WTC11 (cell line): ENCODE results near the gene ANGEL1. TPM values are rescaled to one million over a fixed set of nuclear protein-coding genes. Genes with fewer than 3 reads are reported as not detected.

ENCODE experiments used
- ATAC-seq: fragments of 200-7000 bp; cut with Tn5 transposase; 2 replicates; pipeline ENCODE4 v1.10.0; 2021; ENCODE audit warnings: mild to moderate bottlenecking, moderate library complexity
- CTCF ChIA-PET: fragments of 300-600 bp; sonication (Branson Sonifier 250); formaldehyde crosslinking; loops from one replicate; lab custom pipeline; 2021; ENCODE audit warnings: antibody characterized with exemption; lab: Charles Lee
- POLR2A ChIA-PET: fragments of 350-600 bp; sonication (Branson Sonifier 250); formaldehyde crosslinking; loops from one replicate; lab custom pipeline; 2021; ENCODE audit warnings: antibody characterized with exemption; lab: Charles Lee
- DNase-seq: peaks from one replicate; pipeline ENCODE4 v3.0.0; 2021; ENCODE audit warnings: low spot score
- H3K27ac Mint-ChIP-seq: 2 replicates; pipeline ENCODE4 v1.8.0; 2021; ENCODE audit warnings: mixed read lengths
- H3K27me3 Mint-ChIP-seq: 2 replicates; pipeline ENCODE4 v1.8.0; 2021; ENCODE audit warnings: low read depth, mild to moderate bottlenecking, moderate library complexity, mixed read lengths
- H3K36me3 Mint-ChIP-seq: 2 replicates; pipeline ENCODE4 v1.8.0; 2021; ENCODE audit warnings: mixed read lengths
- H3K4me1 Mint-ChIP-seq: 2 replicates; pipeline ENCODE4 v1.8.0; 2022; ENCODE audit warnings: mixed read lengths
- H3K4me3 Mint-ChIP-seq: 2 replicates; pipeline ENCODE4 v1.8.0; 2021; ENCODE audit warnings: mild to moderate bottlenecking, moderate library complexity, mixed read lengths
- H3K9me3 Mint-ChIP-seq: 2 replicates; pipeline ENCODE4 v1.8.0; 2021; ENCODE audit warnings: mixed read lengths
- FOXK1 ChIP-seq: sonication (generic); formaldehyde crosslinking; IDR thresholded peaks from 2 replicates; pipeline ENCODE4 v1.8.0; 2022; ENCODE audit warnings: mild to moderate bottlenecking, moderate library complexity, missing genetic modification reagents
- MYBL2 ChIP-seq: sonication (generic); formaldehyde crosslinking; IDR thresholded peaks from 2 replicates; pipeline ENCODE4 v1.8.1; 2023; ENCODE audit warnings: mild to moderate bottlenecking, moderate library complexity, missing genetic modification reagents
- RORB ChIP-seq: fragments of 250-450 bp; sonication (Bioruptor Pico); IDR thresholded peaks from 2 replicates; pipeline ENCODE4 v1.9.0; 2021; ENCODE audit warnings: mild to moderate bottlenecking
- SMAD4 ChIP-seq: sonication (generic); formaldehyde crosslinking; IDR thresholded peaks from 2 replicates; pipeline ENCODE4 v1.8.0; 2022; ENCODE audit warnings: mild to moderate bottlenecking, missing genetic modification reagents
- TEAD1 ChIP-seq: sonication (generic); formaldehyde crosslinking; IDR thresholded peaks from 2 replicates; pipeline ENCODE4 v1.8.0; 2022; ENCODE audit warnings: mild to moderate bottlenecking, missing genetic modification reagents
- ZNF423 ChIP-seq: fragments of 250-450 bp; sonication (Bioruptor Pico); IDR thresholded peaks from 2 replicates; pipeline ENCODE4 v2.1.2; 2022; ENCODE audit warnings: mild to moderate bottlenecking, moderate library complexity
- total RNA-seq: library from RNA; stranded (reverse); gene quantifications from 3 replicates; pipeline ENCODE4 v1.2.3, GENCODE V29; 2021
- TF ChIP-seq, protein P1 (sequence below): sonication (generic); formaldehyde crosslinking; IDR thresholded peaks from 2 replicates; pipeline ENCODE4 v1.8.1; 2023; ENCODE audit warnings: mild to moderate bottlenecking, missing genetic modification reagents, borderline replicate concordance
- TF ChIP-seq, protein P2 (sequence below): sonication (generic); formaldehyde crosslinking; IDR thresholded peaks from 2 replicates; pipeline ENCODE4 v1.8.0; 2022; ENCODE audit warnings: mild to moderate bottlenecking, missing genetic modification reagents
- TF ChIP-seq, protein P3 (sequence below): sonication (generic); formaldehyde crosslinking; IDR thresholded peaks from 2 replicates; pipeline ENCODE4 v1.8.1; 2022; ENCODE audit warnings: mild to moderate bottlenecking, moderate library complexity, missing genetic modification reagents
- TF ChIP-seq, protein P4 (sequence below): fragments of 250-450 bp; sonication (Bioruptor Pico); IDR thresholded peaks from 2 replicates; pipeline ENCODE4 v1.9.0; 2021; ENCODE audit warnings: mild to moderate bottlenecking, borderline replicate concordance

The ANGEL1 gene
- total RNA-seq, 1 experiment from 2014 or later = 29.7 TPM

DNA sequence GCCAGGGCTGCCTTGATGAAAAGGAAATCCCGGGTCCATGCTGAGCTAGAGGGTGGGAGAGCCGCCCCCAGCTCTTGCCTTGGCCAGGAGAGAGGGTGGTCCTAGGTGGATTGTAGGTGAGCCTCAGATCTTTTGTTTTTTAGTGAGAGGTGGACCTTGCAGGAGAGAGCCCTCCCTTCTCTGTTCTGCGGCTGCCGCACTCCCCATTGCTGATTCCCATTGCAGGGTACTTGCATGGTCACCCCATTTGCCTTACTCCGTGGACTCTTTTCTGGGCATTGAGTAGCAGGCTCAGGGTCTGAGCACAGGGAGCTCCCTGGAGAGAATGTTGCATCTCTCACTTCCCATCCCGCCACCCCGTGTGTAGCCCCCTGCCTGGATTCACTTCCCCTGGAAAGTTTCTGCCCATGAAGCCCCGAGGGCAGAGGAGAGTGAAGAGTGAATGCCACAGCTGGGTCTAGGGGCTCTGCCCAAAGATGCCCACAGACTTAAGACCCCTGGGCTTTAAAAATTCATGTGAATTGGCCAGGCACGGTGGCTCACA lies 41.2 kb downstream of the ANGEL1 start:
- no peak overlapping the region for H3K27ac Mint-ChIP-seq
- ATAC-seq = no peak
- H3K4me1 Mint-ChIP-seq = peaks cover 32% of the 10 kb centered on the region
- no peaks in the 10 kb centered on the region; the same call in none of the 2 replicates for H3K27me3 Mint-ChIP-seq
- DNase-seq = no peak
- TF ChIP-seq, protein P1, sequence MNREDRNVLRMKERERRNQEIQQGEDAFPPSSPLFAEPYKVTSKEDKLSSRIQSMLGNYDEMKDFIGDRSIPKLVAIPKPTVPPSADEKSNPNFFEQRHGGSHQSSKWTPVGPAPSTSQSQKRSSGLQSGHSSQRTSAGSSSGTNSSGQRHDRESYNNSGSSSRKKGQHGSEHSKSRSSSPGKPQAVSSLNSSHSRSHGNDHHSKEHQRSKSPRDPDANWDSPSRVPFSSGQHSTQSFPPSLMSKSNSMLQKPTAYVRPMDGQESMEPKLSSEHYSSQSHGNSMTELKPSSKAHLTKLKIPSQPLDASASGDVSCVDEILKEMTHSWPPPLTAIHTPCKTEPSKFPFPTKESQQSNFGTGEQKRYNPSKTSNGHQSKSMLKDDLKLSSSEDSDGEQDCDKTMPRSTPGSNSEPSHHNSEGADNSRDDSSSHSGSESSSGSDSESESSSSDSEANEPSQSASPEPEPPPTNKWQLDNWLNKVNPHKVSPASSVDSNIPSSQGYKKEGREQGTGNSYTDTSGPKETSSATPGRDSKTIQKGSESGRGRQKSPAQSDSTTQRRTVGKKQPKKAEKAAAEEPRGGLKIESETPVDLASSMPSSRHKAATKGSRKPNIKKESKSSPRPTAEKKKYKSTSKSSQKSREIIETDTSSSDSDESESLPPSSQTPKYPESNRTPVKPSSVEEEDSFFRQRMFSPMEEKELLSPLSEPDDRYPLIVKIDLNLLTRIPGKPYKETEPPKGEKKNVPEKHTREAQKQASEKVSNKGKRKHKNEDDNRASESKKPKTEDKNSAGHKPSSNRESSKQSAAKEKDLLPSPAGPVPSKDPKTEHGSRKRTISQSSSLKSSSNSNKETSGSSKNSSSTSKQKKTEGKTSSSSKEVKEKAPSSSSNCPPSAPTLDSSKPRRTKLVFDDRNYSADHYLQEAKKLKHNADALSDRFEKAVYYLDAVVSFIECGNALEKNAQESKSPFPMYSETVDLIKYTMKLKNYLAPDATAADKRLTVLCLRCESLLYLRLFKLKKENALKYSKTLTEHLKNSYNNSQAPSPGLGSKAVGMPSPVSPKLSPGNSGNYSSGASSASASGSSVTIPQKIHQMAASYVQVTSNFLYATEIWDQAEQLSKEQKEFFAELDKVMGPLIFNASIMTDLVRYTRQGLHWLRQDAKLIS (CRISPR knock-in tag) = no peak
- TF ChIP-seq, protein P2, sequence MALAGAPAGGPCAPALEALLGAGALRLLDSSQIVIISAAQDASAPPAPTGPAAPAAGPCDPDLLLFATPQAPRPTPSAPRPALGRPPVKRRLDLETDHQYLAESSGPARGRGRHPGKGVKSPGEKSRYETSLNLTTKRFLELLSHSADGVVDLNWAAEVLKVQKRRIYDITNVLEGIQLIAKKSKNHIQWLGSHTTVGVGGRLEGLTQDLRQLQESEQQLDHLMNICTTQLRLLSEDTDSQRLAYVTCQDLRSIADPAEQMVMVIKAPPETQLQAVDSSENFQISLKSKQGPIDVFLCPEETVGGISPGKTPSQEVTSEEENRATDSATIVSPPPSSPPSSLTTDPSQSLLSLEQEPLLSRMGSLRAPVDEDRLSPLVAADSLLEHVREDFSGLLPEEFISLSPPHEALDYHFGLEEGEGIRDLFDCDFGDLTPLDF (CRISPR knock-in tag) = no peak
- TF ChIP-seq TEAD1 (CRISPR knock-in tag) (no peak), SMAD4 (CRISPR knock-in tag) (no peak), FOXK1 (CRISPR knock-in tag) (no peak)
- TF ChIP-seq, protein P3, sequence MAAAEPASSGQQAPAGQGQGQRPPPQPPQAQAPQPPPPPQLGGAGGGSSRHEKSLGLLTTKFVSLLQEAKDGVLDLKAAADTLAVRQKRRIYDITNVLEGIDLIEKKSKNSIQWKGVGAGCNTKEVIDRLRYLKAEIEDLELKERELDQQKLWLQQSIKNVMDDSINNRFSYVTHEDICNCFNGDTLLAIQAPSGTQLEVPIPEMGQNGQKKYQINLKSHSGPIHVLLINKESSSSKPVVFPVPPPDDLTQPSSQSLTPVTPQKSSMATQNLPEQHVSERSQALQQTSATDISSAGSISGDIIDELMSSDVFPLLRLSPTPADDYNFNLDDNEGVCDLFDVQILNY (CRISPR knock-in tag) = no peak
- no peaks in the 10 kb centered on the region for H3K36me3 Mint-ChIP-seq
- no peak overlapping the region for H3K4me3 Mint-ChIP-seq
- ChIA-PET POLR2A (interaction anchor here (1.2 kb wide), 1 partner anchor 13 kb away, joined by 4 read pairs; no protein-coding TSS in a partner anchor), CTCF (interaction anchor here (0.8 to 4.4 kb wide), 4 partner anchors 9 to 455 kb away, joined by 4 to 46 read pairs (median 16); no protein-coding TSS in a partner anchor)
- H3K9me3 Mint-ChIP-seq = no peaks in the 10 kb centered on the region

DNA sequence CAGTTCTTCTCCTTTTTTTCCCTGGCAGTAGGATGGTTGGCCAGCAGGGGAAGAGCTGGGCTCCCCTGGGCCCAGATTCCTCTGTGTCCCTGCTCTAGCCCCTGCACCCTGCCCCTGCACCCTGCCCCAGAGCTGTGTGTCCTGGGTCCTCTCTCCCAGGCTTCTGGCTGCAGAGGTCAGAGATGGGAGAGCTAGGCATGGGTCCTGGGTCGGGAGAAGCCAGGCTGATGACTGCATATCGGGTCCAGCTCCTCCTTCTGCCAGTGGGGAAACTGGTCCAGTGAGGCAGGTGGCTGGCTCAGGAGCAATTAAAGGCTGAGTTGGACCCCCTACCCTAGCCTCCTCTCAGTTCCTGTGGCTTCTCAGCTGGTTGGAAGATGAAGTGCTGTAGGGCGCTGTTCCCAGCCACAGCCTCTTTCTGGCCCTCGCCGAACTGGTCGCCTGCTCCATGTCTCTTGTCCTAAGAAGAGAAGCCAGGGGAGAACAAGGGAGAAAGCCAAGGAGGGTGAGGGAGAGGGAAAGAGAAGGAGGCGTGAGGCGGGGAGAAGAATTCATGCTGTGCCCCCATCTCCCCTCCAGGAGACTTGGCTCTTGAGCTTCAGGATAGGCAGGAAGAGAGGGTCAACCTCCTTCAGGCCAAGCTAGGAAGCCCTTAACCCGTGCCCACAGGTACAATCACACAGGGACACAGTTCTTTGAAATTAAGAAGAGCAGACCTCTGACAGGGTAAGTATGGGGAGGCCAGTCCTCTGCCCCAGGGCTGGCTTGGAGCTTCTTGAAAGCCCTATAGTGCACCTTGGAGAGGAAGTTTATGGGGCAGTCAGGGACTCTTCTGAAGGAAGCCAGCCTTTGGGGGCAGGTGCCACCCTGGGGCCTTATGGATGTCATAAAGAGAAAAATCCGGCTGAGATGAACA lies 41.9 kb downstream of the ANGEL1 start:
- DNase-seq = no peak
- CTCF ChIA-PET = interaction anchor here (0.8 to 4.4 kb wide), 4 partner anchors 9 to 60 kb away, joined by 4 to 46 read pairs (median 16); partner anchors contain the start of gene VASH1
- Mint-ChIP-seq H3K27me3 (peaks cover 5% of the 10 kb centered on the region), H3K36me3 (no peaks in the 10 kb centered on the region), H3K27ac (no peak overlapping the region), H3K4me1 (peaks cover 30% of the 10 kb centered on the region), H3K9me3 (no peaks in the 10 kb centered on the region), H3K4me3 (no peak overlapping the region)
- POLR2A ChIA-PET = interaction anchor here (1.2 kb wide), 1 partner anchor 12 kb away, joined by 4 read pairs; no protein-coding TSS in a partner anchor
- no peak for ATAC-seq
- TF ChIP-seq, protein P4, sequence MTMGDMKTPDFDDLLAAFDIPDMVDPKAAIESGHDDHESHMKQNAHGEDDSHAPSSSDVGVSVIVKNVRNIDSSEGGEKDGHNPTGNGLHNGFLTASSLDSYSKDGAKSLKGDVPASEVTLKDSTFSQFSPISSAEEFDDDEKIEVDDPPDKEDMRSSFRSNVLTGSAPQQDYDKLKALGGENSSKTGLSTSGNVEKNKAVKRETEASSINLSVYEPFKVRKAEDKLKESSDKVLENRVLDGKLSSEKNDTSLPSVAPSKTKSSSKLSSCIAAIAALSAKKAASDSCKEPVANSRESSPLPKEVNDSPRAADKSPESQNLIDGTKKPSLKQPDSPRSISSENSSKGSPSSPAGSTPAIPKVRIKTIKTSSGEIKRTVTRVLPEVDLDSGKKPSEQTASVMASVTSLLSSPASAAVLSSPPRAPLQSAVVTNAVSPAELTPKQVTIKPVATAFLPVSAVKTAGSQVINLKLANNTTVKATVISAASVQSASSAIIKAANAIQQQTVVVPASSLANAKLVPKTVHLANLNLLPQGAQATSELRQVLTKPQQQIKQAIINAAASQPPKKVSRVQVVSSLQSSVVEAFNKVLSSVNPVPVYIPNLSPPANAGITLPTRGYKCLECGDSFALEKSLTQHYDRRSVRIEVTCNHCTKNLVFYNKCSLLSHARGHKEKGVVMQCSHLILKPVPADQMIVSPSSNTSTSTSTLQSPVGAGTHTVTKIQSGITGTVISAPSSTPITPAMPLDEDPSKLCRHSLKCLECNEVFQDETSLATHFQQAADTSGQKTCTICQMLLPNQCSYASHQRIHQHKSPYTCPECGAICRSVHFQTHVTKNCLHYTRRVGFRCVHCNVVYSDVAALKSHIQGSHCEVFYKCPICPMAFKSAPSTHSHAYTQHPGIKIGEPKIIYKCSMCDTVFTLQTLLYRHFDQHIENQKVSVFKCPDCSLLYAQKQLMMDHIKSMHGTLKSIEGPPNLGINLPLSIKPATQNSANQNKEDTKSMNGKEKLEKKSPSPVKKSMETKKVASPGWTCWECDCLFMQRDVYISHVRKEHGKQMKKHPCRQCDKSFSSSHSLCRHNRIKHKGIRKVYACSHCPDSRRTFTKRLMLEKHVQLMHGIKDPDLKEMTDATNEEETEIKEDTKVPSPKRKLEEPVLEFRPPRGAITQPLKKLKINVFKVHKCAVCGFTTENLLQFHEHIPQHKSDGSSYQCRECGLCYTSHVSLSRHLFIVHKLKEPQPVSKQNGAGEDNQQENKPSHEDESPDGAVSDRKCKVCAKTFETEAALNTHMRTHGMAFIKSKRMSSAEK = no peak
- TF ChIP-seq ZNF423 (CRISPR knock-in tag) (peak; percentile 9; the same call in 1 of the 2 replicates), MYBL2 (CRISPR knock-in tag) (no peak), RORB (CRISPR knock-in tag) (no peak)
